Caco-2 (cell line): Measurements from ENCODE around the gene MOCS1. TPM values are rescaled to one million over a fixed set of nuclear protein-coding genes. Genes with fewer than 3 reads are reported as not detected.

Source experiments
- BruUV-seq: library from RNA; stranded (reverse); fragments of 400-500 nt; replicated peaks from 2 replicates; lab custom pipeline; 2021; lab: Mats Ljungman, UMichigan
- CTCF ChIA-PET: fragments of 300-600 bp; sonication (Branson Sonifier 250); formaldehyde crosslinking; loops from one replicate; lab custom pipeline; 2022; ENCODE audit warnings: antibody characterized with exemption; lab: Charles Lee
- POLR2A ChIA-PET: fragments of 300-600 bp; sonication (Branson Sonifier 250); formaldehyde crosslinking; loops from one replicate; lab custom pipeline; 2022; ENCODE audit warnings: antibody characterized with exemption; lab: Charles Lee
- DNase-seq, 2 experiments: peaks; one replicate each; pipeline versions ENCODE4 v3.0.0 to v3.0.0-alpha.2; 2020 to 2022
- H3K27me3 ChIP-seq: replicated peaks from 2 replicates; pipeline ENCODE4 v1.6.0; 2011; ENCODE audit warnings: low read length; ENCODE audit not compliant: control insufficient read depth, insufficient read depth
- H3K36me3 ChIP-seq: 2 replicates; pipeline ENCODE4 v1.5.1; 2011; ENCODE audit warnings: low read length; ENCODE audit not compliant: control insufficient read depth, insufficient read depth
- H3K4me1 ChIP-seq: fragments of 250-450 bp; sonication (Bioruptor Pico); 2 replicates; pipeline ENCODE4 v1.5.1; 2020; ENCODE audit warnings: mild to moderate bottlenecking
- H3K4me3 ChIP-seq: 2 replicates; pipeline ENCODE4 v1.5.1; 2011; ENCODE audit warnings: low read depth, mild to moderate bottlenecking, control low read depth, low read length
- H3K9me3 ChIP-seq: fragments of 250-450 bp; sonication (Bioruptor Pico); 2 replicates; pipeline ENCODE4 v1.5.1; 2020; ENCODE audit warnings: mild to moderate bottlenecking, moderate library complexity
- H3K27ac Mint-ChIP-seq: one replicate; pipeline ENCODE4 v1.8.0; 2022; ENCODE audit warnings: mixed read lengths; ENCODE audit not compliant: unreplicated experiment
- H3K27me3 Mint-ChIP-seq: one replicate; pipeline ENCODE4 v1.8.0; 2022; ENCODE audit warnings: mixed read lengths; ENCODE audit not compliant: insufficient read depth, unreplicated experiment
- H3K36me3 Mint-ChIP-seq: one replicate; pipeline ENCODE4 v1.8.0; 2022; ENCODE audit warnings: mild to moderate bottlenecking, mixed read lengths; ENCODE audit not compliant: insufficient read depth, unreplicated experiment
- H3K4me1 Mint-ChIP-seq: one replicate; pipeline ENCODE4 v1.8.0; 2022; ENCODE audit warnings: low read depth, mixed read lengths; ENCODE audit not compliant: unreplicated experiment
- H3K4me3 Mint-ChIP-seq: one replicate; pipeline ENCODE4 v1.8.0; 2022; ENCODE audit warnings: mild to moderate bottlenecking, moderate library complexity, mixed read lengths; ENCODE audit not compliant: unreplicated experiment
- H3K9me3 Mint-ChIP-seq: one replicate; pipeline ENCODE4 v1.8.0; 2022; ENCODE audit warnings: mixed read lengths; ENCODE audit not compliant: unreplicated experiment
- CTCF ChIP-seq, 2 experiments: fragments of 200-600 bp in 1 of 2; IDR thresholded peaks; 1 replicate in 1 of 2; 2 replicates in 1 of 2; pipeline versions ENCODE4 v1.5.1 to v1.8.0; 2011 to 2022; ENCODE audit warnings: antibody characterized with exemption in 1 of 2, control low read depth in 1 of 2, inconsistent platforms in 1 of 2, low read depth in 1 of 2, low read length in 1 of 2, mild to moderate bottlenecking in 1 of 2, moderate library complexity in 1 of 2; ENCODE audit not compliant: insufficient read depth in 1 of 2, severe bottlenecking in 1 of 2, unreplicated experiment in 1 of 2
- intact Hi-C: fragments of 100-400 bp; cut with micrococcal nuclease; formaldehyde crosslinking; loops from one replicate; pipeline ENCODE4 v1.10.0; 2022; ENCODE audit not compliant: unreplicated experiment
- total RNA-seq: library from RNA; stranded (reverse); gene quantifications from 2 replicates; pipeline ENCODE4 v1.2.3, GENCODE V29; 2022

The MOCS1 gene
- total RNA-seq, 1 experiment from 2014 or later: 44.7 TPM

DNA sequence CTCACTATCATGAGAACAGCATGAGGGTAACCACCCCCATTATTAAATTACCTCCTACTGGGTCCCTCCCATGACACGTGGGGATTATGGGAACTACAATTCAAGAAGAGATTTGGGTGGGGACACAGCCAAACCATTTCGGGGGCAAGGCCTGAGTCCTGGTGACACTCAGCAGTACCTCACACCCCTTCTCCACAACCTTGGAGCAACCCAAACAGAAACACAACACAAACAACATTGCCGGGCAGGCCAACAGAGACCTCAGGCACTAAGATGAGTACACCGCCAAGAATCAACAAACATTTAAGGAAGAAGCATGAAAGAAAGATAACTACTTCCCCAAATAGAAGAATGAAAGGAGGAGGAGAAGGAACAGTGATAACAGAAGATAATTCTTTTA is 16.9 kb downstream of the MOCS1 start:
- Mint-ChIP-seq H3K9me3 (peaks cover 10% of the 10 kb centered on the region), H3K36me3 (peaks cover 94% of the 10 kb centered on the region), H3K27ac (peak overlapping the region; percentile 73), H3K4me1 (peaks cover 28% of the 10 kb centered on the region), H3K27me3 (no peaks in the 10 kb centered on the region), H3K4me3 (peak overlapping the region; percentile 21)
- TF ChIP-seq CTCF (IDR thresholded peaks at IDR 0.05; ENCODE audit: insufficient read depth in 1 of 2, low read depth in 1 of 2, low read length in 1 of 2, severe bottlenecking in 1 of 2, unreplicated experiment in 1 of 2): no peak
- intact Hi-C loops: loop anchor here (1.0 to 5.0 kb wide), 2 partner anchors 45 to 221 kb away; no protein-coding TSS in a partner anchor
- CTCF ChIA-PET: interaction anchor here (0.5 kb wide), 1 partner anchor 427 kb away, joined by 3 read pairs; no protein-coding TSS in a partner anchor
- H3K36me3 ChIP-seq: peaks cover 16% of the 10 kb centered on the region
- H3K4me1 ChIP-seq: peaks cover 47% of the 10 kb centered on the region
- no peaks in the 10 kb centered on the region for H3K27me3 ChIP-seq
- no peak overlapping the region for H3K4me3 ChIP-seq
- H3K9me3 ChIP-seq: peaks cover 35% of the 10 kb centered on the region
- POLR2A ChIA-PET: no interaction called here
- peak; percentile 61 for DNase-seq
- no TSS peak for BruUV-seq

GRCh38 chr6:39915866-39916265 is 18.4 kb downstream of the MOCS1 start:
- Mint-ChIP-seq H3K36me3 (peaks cover 79% of the 10 kb centered on the region), H3K27me3 (no peaks in the 10 kb centered on the region), H3K9me3 (peaks cover 10% of the 10 kb centered on the region), H3K27ac (no peak overlapping the region), H3K4me1 (peaks cover 28% of the 10 kb centered on the region), H3K4me3 (no peak overlapping the region)
- Histone ChIP-seq H3K9me3 (peaks cover 35% of the 10 kb centered on the region), H3K4me1 (peaks cover 47% of the 10 kb centered on the region), H3K27me3 (no peaks in the 10 kb centered on the region), H3K4me3 (no peak overlapping the region), H3K36me3 (peaks cover 16% of the 10 kb centered on the region)
- TF ChIP-seq CTCF (IDR thresholded peaks at IDR 0.05; ENCODE audit: insufficient read depth in 1 of 2, low read depth in 1 of 2, low read length in 1 of 2, severe bottlenecking in 1 of 2, unreplicated experiment in 1 of 2): no peak
- ChIA-PET POLR2A (no interaction called here), CTCF (no interaction called here)
- intact Hi-C loops: loop anchor here (5.0 kb wide), 1 partner anchor 46 kb away; no protein-coding TSS in a partner anchor
- no peak for DNase-seq
- no TSS peak for BruUV-seq

DNA sequence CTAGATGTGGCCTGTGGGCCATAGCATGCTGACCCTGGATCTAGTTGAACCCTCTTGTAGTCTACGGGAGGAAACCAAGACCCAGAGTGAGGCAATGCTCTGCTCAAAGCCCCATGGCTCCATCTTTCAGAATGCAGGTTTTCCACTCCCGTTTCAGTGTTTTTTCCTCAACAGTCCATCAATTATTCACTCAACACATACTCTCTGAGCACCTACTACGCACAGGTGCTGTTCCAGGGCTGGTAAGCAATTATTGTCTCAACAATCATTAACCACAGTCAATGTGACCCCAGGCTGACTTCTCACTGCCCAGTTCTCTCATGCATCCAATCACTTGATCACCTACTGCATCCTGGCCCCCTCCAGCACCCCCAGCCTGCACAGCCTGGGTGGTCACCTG is 20.0 kb downstream of the MOCS1 start:
- H3K4me1 ChIP-seq: peaks cover 32% of the 10 kb centered on the region
- intact Hi-C loops: no loop called here
- peaks cover 28% of the 10 kb centered on the region for H3K4me1 Mint-ChIP-seq
- peak overlapping the region; percentile 81 for H3K27ac Mint-ChIP-seq
- no peaks in the 10 kb centered on the region for H3K27me3 Mint-ChIP-seq
- H3K4me3 ChIP-seq: no peak overlapping the region
- DNase-seq: no peak
- H3K9me3 ChIP-seq: peaks cover 27% of the 10 kb centered on the region
- no TSS peak for BruUV-seq
- ChIA-PET CTCF (no interaction called here), POLR2A (no interaction called here)
- peaks cover 16% of the 10 kb centered on the region for H3K36me3 ChIP-seq
- H3K27me3 ChIP-seq: no peaks in the 10 kb centered on the region
- H3K9me3 Mint-ChIP-seq: peaks cover 2% of the 10 kb centered on the region
- H3K4me3 Mint-ChIP-seq: no peak overlapping the region
- TF ChIP-seq CTCF (IDR thresholded peaks at IDR 0.05; ENCODE audit: insufficient read depth in 1 of 2, low read depth in 1 of 2, low read length in 1 of 2, severe bottlenecking in 1 of 2, unreplicated experiment in 1 of 2): no peak
- H3K36me3 Mint-ChIP-seq: peaks cover 70% of the 10 kb centered on the region
